Measurements from ENCODE around the gene NCKAP5. TPM values are rescaled to one million over a fixed set of nuclear protein-coding genes. Genes with fewer than 3 reads are reported as not detected.

NCKAP5 gene
- total and polyA plus RNA-seq, 8 donors = 0.23 to 1.5 (median 0.44) TPM

DNA sequence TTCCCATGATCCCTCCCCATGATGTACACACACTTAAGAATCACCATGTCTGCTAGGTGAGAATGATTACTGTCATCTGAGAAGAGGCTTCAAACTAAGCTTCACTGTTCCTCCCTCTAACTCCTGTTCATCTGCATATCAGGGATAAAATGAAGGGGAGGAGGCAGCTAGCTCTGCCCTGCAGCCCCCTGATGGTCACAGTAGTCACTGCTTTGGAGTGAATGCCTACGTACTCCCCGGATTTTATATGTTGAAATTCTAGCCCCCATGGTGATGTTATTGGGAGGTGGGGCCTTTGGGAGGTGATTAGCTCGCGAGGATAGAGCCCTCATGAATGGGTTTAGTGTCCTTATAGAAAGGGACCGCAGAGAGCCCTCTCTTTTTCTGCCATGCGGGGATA, 156.4 kb downstream of the NCKAP5 start:
- ATAC-seq = no peak
- TF ChIP-seq, protein P1, sequence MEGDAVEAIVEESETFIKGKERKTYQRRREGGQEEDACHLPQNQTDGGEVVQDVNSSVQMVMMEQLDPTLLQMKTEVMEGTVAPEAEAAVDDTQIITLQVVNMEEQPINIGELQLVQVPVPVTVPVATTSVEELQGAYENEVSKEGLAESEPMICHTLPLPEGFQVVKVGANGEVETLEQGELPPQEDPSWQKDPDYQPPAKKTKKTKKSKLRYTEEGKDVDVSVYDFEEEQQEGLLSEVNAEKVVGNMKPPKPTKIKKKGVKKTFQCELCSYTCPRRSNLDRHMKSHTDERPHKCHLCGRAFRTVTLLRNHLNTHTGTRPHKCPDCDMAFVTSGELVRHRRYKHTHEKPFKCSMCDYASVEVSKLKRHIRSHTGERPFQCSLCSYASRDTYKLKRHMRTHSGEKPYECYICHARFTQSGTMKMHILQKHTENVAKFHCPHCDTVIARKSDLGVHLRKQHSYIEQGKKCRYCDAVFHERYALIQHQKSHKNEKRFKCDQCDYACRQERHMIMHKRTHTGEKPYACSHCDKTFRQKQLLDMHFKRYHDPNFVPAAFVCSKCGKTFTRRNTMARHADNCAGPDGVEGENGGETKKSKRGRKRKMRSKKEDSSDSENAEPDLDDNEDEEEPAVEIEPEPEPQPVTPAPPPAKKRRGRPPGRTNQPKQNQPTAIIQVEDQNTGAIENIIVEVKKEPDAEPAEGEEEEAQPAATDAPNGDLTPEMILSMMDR (IDR thresholded peaks at IDR 0.05) = no peak
- Histone ChIP-seq H3K27ac (no peak overlapping the region), H3K4me1 (no peaks in the 10 kb centered on the region), H3K9me3 (no peaks in the 10 kb centered on the region), H3K36me3 (no peaks in the 10 kb centered on the region), H3K27me3 (no peaks in the 10 kb centered on the region), H3K4me3 (no peak overlapping the region)
- FAIRE-seq = no peak
- WGBS, 2 donors = 76% methylated on average over 6 of the region's 6 CpGs
- intact Hi-C loops (cut with DNase I) = no loop called here
- DNase-seq = no peak

DNA sequence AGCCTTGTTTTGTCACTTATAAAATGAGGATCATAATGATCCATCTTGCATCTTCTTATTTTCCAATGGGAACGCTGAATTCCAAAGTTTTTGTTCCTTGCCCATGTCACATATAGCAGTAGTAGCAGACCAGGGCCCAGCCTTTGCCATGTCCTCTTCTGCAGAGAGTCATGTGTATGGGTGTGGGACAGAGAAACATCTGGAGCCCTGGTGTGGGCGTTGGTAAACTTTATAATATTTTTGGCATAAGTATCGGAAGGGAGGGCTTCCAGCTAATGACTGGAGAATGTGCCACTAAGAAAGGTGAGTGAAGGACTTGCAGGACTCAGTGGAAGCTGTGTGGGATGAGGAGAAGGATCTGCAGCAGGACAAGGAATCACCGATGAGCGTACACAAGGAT, 157.2 kb downstream of the NCKAP5 start:
- no peaks in the 10 kb centered on the region for H3K36me3 ChIP-seq
- no peak for ATAC-seq
- no peaks in the 10 kb centered on the region for H3K27me3 ChIP-seq
- H3K27ac ChIP-seq = no peak overlapping the region
- no peak overlapping the region for H3K4me3 ChIP-seq
- no peak for DNase-seq
- H3K9me3 ChIP-seq = no peaks in the 10 kb centered on the region
- intact Hi-C loops (cut with DNase I) = no loop called here
- no peak for FAIRE-seq
- H3K4me1 ChIP-seq = no peaks in the 10 kb centered on the region
- TF ChIP-seq, protein P1 (IDR thresholded peaks at IDR 0.05) = no peak
- 78 to 90% methylated on average over 5 of the region's 5 CpGs for WGBS, 2 donors

DNA sequence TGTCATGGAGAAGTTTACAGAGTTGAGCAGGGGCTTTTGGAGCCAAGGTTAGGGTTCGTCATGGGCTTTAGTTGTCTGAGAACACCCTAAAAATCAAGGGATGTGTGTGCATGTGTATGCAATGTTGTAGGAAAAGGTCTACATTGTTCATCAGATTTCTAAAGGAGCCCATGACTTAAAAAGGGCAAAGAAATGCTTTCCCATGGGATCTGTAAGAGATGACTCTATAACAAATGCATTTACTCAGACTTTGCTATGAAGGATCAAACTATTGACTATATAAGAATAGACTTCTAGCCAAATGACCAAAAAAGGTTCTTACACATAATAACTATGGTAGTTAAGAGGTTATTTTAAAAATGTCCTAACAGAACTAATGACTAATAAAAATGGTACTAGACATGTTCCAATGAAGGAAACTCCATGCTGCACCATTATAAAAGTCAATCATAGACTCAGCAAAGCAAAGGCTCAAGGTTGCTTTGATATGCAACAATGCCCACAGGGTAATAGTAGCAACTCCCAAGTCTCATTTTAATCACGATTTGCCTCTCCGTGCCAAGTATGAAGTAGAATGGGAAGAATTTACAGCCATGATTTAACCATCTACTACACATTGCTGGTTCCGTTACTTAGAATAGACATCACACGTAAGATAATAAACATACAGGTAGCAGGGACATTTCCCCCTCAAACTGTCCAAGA, 158.5 kb downstream of the NCKAP5 start:
- Histone ChIP-seq H3K4me3 (no peak overlapping the region), H3K27ac (no peak overlapping the region), H3K36me3 (no peaks in the 10 kb centered on the region), H3K27me3 (no peaks in the 10 kb centered on the region), H3K4me1 (no peaks in the 10 kb centered on the region), H3K9me3 (no peaks in the 10 kb centered on the region)
- TF ChIP-seq, protein P1 (IDR thresholded peaks at IDR 0.05) = no peak
- ATAC-seq = no peak
- DNase-seq = no peak
- WGBS, 2 donors = 75 to 84% methylated on average over 5 of the region's 5 CpGs
- FAIRE-seq = no peak
- intact Hi-C loops (cut with DNase I) = no loop called here

DNA sequence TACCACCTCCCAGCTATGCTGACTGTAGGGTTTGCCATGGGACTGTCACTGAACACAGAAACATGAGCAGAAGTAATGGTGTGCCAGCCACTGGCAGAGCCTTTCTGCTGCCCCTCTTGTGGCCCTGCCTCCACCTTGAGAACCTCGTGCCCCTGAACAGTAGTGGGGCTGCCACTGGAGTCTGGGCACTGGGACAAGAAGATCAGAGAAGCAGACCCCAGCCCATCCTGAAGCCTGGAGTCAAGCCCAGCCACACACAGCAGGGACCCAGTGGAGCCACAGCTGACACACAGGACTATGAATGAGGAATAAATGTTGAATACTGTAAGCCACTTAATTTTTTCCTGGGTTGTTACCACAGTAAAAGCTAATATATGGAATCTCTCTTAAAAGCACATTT, 159.6 kb downstream of the NCKAP5 start:
- TF ChIP-seq, protein P1 (IDR thresholded peaks at IDR 0.05) = no peak
- FAIRE-seq (no peak), DNase-seq (no peak), ATAC-seq (no peak)
- H3K9me3 ChIP-seq = no peaks in the 10 kb centered on the region
- no peak overlapping the region for H3K4me3 ChIP-seq
- H3K4me1 ChIP-seq = no peaks in the 10 kb centered on the region
- no peaks in the 10 kb centered on the region for H3K27me3 ChIP-seq
- H3K27ac ChIP-seq = no peak overlapping the region
- H3K36me3 ChIP-seq = no peaks in the 10 kb centered on the region
- intact Hi-C loops (cut with DNase I) = no loop called here
- 42 to 53% methylated on average over 1 of the region's 1 CpG for WGBS, 2 donors

DNA sequence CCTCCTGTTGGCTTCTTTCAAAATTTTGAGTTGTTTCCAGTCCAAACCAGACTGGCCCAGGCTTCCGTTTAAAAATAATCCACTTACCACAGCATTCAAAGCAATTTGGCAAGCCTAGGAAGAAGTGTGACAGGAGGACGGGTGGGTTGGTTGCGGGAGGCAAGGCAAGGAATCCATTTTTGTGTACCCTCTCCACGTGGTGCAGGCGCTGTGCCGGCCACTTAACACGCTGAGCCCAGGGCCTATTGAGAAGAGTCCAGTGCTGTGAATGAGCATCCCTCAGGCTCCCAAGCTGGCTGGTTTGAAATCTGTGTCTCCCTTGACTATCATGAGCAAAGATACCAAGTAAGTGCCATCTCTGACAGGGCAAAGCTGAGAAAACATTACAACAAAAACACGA, 160.9 kb downstream of the NCKAP5 start:
- intact Hi-C loops (cut with DNase I) = no loop called here
- H3K9me3 ChIP-seq = no peaks in the 10 kb centered on the region
- H3K36me3 ChIP-seq = no peaks in the 10 kb centered on the region
- DNase-seq (no peak), FAIRE-seq (no peak), ATAC-seq (no peak)
- H3K27me3 ChIP-seq = no peaks in the 10 kb centered on the region
- H3K4me1 ChIP-seq = no peaks in the 10 kb centered on the region
- H3K27ac ChIP-seq = no peak overlapping the region
- WGBS, 2 donors = 67 to 77% methylated on average over 8 of the region's 8 CpGs
- TF ChIP-seq, protein P1 (IDR thresholded peaks at IDR 0.05) = no peak
- H3K4me3 ChIP-seq = no peak overlapping the region

Data from pancreas (tissue), 10 donors.